Naive thymus-derived CD4-positive, alpha-beta T cell (primary cell): ENCODE results near the gene MRGPRF. TPM values are rescaled to one million over a fixed set of nuclear protein-coding genes. Genes with fewer than 3 reads are reported as not detected.

ENCODE experiments used
- ATAC-seq: fragments of 150-1000 bp; cut with Tn5 transposase; 2 replicates; pipeline ENCODE4 v1.10.0; 2021; ENCODE audit warnings: mild to moderate bottlenecking, moderate library complexity
- CTCF ChIA-PET: fragments of 350-600 bp; sonication (Branson Sonifier 250); formaldehyde crosslinking; loops from one replicate; lab custom pipeline; 2021; ENCODE audit warnings: antibody characterized with exemption; lab: Charles Lee
- POLR2A ChIA-PET: fragments of 350-600 bp; sonication (Branson Sonifier 250); formaldehyde crosslinking; loops from one replicate; lab custom pipeline; 2021; ENCODE audit warnings: antibody characterized with exemption, inconsistent platforms; lab: Charles Lee
- DNase-seq, 9 donors: peaks; one replicate each; pipeline versions ENCODE4 v3.0.0 to v3.0.0-alpha.2; 2020 to 2022; ENCODE audit warnings: mixed read lengths in 1 of 9
- H3K27ac ChIP-seq: one replicate; pipeline ENCODE4 v1.7.0; 2013; ENCODE audit warnings: mild to moderate bottlenecking, low read depth, low read length, moderate library complexity
- H3K27me3 ChIP-seq, 2 donors: one replicate each; pipeline ENCODE4 v1.7.0; 2013; ENCODE audit warnings: low read length in 2 of 2, mild to moderate bottlenecking in 2 of 2, moderate library complexity in 2 of 2; ENCODE audit not compliant: control insufficient read depth in 2 of 2, insufficient read depth in 2 of 2
- H3K36me3 ChIP-seq, 3 experiments: 1 replicate in 2 of 3; 2 replicates in 1 of 3; pipeline ENCODE4 v1.7.0; 2013; ENCODE audit warnings: low read length in 3 of 3, mild to moderate bottlenecking in 3 of 3, moderate library complexity in 1 of 3; ENCODE audit not compliant: insufficient read depth in 3 of 3, control insufficient read depth in 2 of 3
- H3K4me1 ChIP-seq, 2 donors: one replicate each; pipeline ENCODE4 v1.7.0; 2013; ENCODE audit warnings: low read length in 2 of 2, mild to moderate bottlenecking in 2 of 2, moderate library complexity in 1 of 2; ENCODE audit not compliant: control insufficient read depth in 2 of 2, insufficient read depth in 2 of 2
- H3K4me3 ChIP-seq: 2 replicates; pipeline ENCODE4 v1.7.0; 2013; ENCODE audit warnings: mild to moderate bottlenecking, low read length
- H3K9me3 ChIP-seq, 3 experiments: 1 replicate in 2 of 3; 2 replicates in 1 of 3; pipeline ENCODE4 v1.7.0; 2013; ENCODE audit warnings: low read length in 3 of 3; ENCODE audit not compliant: control insufficient read depth in 2 of 3
- H3K27ac Mint-ChIP-seq, 9 donors: one replicate each; pipeline ENCODE4 v1.8.0; 2020 to 2022; ENCODE audit warnings: mixed read lengths in 9 of 9, mild to moderate bottlenecking in 8 of 9, moderate library complexity in 5 of 9, inconsistent platforms in 2 of 9
- H3K27me3 Mint-ChIP-seq, 5 donors: one replicate each; pipeline ENCODE4 v1.8.0; 2021 to 2022; ENCODE audit warnings: mixed read lengths in 5 of 5, mild to moderate bottlenecking in 1 of 5
- H3K36me3 Mint-ChIP-seq, 5 donors: one replicate each; pipeline ENCODE4 v1.8.0; 2020 to 2022; ENCODE audit warnings: mixed read lengths in 5 of 5, mild to moderate bottlenecking in 3 of 5, inconsistent platforms in 1 of 5
- H3K4me1 Mint-ChIP-seq, 7 donors: one replicate each; pipeline ENCODE4 v1.8.0; 2020 to 2022; ENCODE audit warnings: mixed read lengths in 7 of 7, mild to moderate bottlenecking in 3 of 7, inconsistent platforms in 1 of 7
- H3K4me3 Mint-ChIP-seq, 10 donors: one replicate each; pipeline ENCODE4 v1.8.0; 2020 to 2022; ENCODE audit warnings: mild to moderate bottlenecking in 10 of 10, mixed read lengths in 10 of 10, moderate library complexity in 6 of 10, inconsistent platforms in 2 of 10
- H3K9me3 Mint-ChIP-seq, 11 donors: one replicate each; pipeline ENCODE4 v1.8.0; 2020 to 2022; ENCODE audit warnings: mixed read lengths in 11 of 11, mild to moderate bottlenecking in 4 of 11, inconsistent platforms in 1 of 11, moderate library complexity in 1 of 11
- intact Hi-C, 2 donors: fragments of 100-400 bp; cut with micrococcal nuclease; formaldehyde crosslinking; loops; one replicate each; pipeline ENCODE4 v1.15.1; 2023
- polyA plus RNA-seq, 2 donors: library from polyadenylated mRNA; unstranded; fragments of 300-500 nt; fragmentation: Illumina TruSeq; gene quantifications; one replicate each; pipeline ENCODE4 v1.2.3, GENCODE V29; 2021
- total RNA-seq, 6 experiments: library from RNA in 5 of 6; stranded (reverse) in 5 of 6; gene quantifications; 1 replicate in 5 of 6; 2 replicates in 1 of 6; pipeline ENCODE4 v1.2.3 and lab custom pipeline; 2021 to 2026

The MRGPRF gene
- total and polyA plus RNA-seq, 7 experiments from 2014 or later = not detected

- peaks cover 0 to 3% (median 0%) of the 10 kb centered on the region in 3 experiments for H3K9me3 ChIP-seq
- CTCF ChIA-PET = no interaction called here
- DNase-seq (no peak), ATAC-seq (no peak)
- POLR2A ChIA-PET = no interaction called here
- intact Hi-C loops = no loop called here
- Mint-ChIP-seq H3K4me1 (peaks cover 0 to 2% (median 0%) of the 10 kb centered on the region in 7 donors), H3K4me3 (no peak overlapping the region), H3K27me3 (peaks cover 0 to 6% (median 6%) of the 10 kb centered on the region in 5 donors), H3K36me3 (peaks cover 0 to 3% (median 0%) of the 10 kb centered on the region in 5 donors), H3K27ac (no peak overlapping the region), H3K9me3 (peaks cover 0 to 14% (median 2%) of the 10 kb centered on the region in 11 donors)
- H3K4me1 ChIP-seq = no peaks in the 10 kb centered on the region
- no peaks in the 10 kb centered on the region for H3K27me3 ChIP-seq
- H3K36me3 ChIP-seq = no peaks in the 10 kb centered on the region
- no peak overlapping the region for H3K27ac ChIP-seq
- H3K4me3 ChIP-seq = no peak overlapping the region
These were observed 34.0 kb downstream of the MRGPRF start for GRCh38 chr11:68978931-68979594.

- no peak overlapping the region for H3K27ac Mint-ChIP-seq
- H3K27ac ChIP-seq = no peak overlapping the region
- CTCF ChIA-PET = no interaction called here
- ATAC-seq = no peak
- H3K9me3 Mint-ChIP-seq = peaks cover 0 to 14% (median 2%) of the 10 kb centered on the region in 11 donors
- intact Hi-C loops = no loop called here
- H3K4me1 ChIP-seq = no peaks in the 10 kb centered on the region
- no peak for DNase-seq
- H3K36me3 ChIP-seq = no peaks in the 10 kb centered on the region
- no peaks in the 10 kb centered on the region for H3K27me3 ChIP-seq
- POLR2A ChIA-PET = no interaction called here
- H3K9me3 ChIP-seq = peaks cover 0 to 3% (median 0%) of the 10 kb centered on the region in 3 experiments
- H3K27me3 Mint-ChIP-seq = peaks cover 0 to 6% (median 4%) of the 10 kb centered on the region in 5 donors
- H3K4me3 Mint-ChIP-seq = no peak overlapping the region
- H3K4me3 ChIP-seq = no peak overlapping the region
- peaks cover 0 to 3% (median 0%) of the 10 kb centered on the region in 5 donors for H3K36me3 Mint-ChIP-seq
- H3K4me1 Mint-ChIP-seq = peaks cover 0 to 2% (median 0%) of the 10 kb centered on the region in 7 donors
These were observed 34.5 kb downstream of the MRGPRF start for GRCh38 chr11:68978626-68978930.

DNA sequence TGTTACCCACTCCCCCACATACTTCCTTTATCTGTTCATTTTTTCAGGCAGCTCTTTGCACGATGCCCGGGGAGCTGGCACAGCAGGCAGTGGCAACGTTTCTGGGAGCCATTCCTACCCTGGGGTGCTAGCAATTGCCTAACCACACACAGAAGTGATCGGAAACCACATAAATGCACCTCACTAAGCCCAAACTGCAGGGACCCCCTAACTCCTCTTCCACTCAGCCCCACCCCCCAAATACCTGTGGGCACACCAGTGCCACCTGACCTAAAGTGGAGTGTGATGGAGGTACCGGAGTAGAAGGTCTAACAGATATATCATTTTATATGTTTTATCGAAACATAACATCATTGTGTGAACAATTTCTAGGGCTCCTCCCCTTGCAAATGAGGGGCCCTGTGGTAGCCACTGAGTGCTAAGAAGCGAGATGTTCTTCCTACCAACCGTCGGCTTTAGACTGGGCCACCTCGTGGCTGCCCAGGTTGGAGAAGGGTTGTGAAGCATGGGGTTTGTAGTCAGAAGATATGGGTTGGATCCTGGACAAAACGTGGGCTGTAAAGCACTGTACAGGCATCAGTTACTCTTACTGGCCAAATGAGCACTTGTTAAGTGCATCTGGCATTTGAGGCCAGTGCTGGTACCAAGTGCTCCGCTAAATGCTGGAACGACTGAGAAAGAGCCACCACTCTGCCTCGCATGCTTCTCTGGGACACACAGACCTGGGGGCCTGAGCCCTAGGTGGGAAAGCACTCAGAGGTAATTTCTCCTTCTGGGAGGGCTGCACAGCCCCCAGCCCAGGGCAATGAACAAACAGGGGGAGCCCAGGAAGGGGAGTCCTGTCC is 35.0 kb downstream of the MRGPRF start:
- H3K9me3 ChIP-seq = peaks cover 0 to 3% (median 0%) of the 10 kb centered on the region in 3 experiments
- no peak overlapping the region for H3K27ac ChIP-seq
- Mint-ChIP-seq H3K36me3 (peaks cover 0 to 3% (median 0%) of the 10 kb centered on the region in 5 donors), H3K27me3 (peaks cover 0 to 6% (median 4%) of the 10 kb centered on the region in 5 donors), H3K4me1 (peaks cover 0 to 2% (median 0%) of the 10 kb centered on the region in 7 donors), H3K9me3 (peaks cover 0 to 14% (median 2%) of the 10 kb centered on the region in 11 donors), H3K27ac (no peak overlapping the region), H3K4me3 (no peak overlapping the region)
- DNase-seq = no peak
- CTCF ChIA-PET = no interaction called here
- no peaks in the 10 kb centered on the region for H3K4me1 ChIP-seq
- POLR2A ChIA-PET = no interaction called here
- no peaks in the 10 kb centered on the region for H3K27me3 ChIP-seq
- no peaks in the 10 kb centered on the region for H3K36me3 ChIP-seq
- no peak overlapping the region for H3K4me3 ChIP-seq
- intact Hi-C loops = no loop called here
- ATAC-seq = no peak

- Mint-ChIP-seq H3K27me3 (peaks cover 0 to 6% (median 4%) of the 10 kb centered on the region in 5 donors), H3K9me3 (peaks cover 0 to 2% (median 0%) of the 10 kb centered on the region in 11 donors), H3K36me3 (peaks cover 0 to 2% (median 0%) of the 10 kb centered on the region in 5 donors), H3K27ac (no peak overlapping the region), H3K4me3 (no peak overlapping the region), H3K4me1 (peaks cover 0 to 2% (median 0%) of the 10 kb centered on the region in 7 donors)
- H3K27ac ChIP-seq = no peak overlapping the region
- H3K4me3 ChIP-seq = no peak overlapping the region
- no peaks in the 10 kb centered on the region for H3K9me3 ChIP-seq
- no peak for ATAC-seq
- H3K36me3 ChIP-seq = no peaks in the 10 kb centered on the region
- DNase-seq = no peak
- ChIA-PET POLR2A (no interaction called here), CTCF (no interaction called here)
- H3K4me1 ChIP-seq = no peaks in the 10 kb centered on the region
- intact Hi-C loops = no loop called here
- no peaks in the 10 kb centered on the region for H3K27me3 ChIP-seq
These were observed 36.5 kb downstream of the MRGPRF start for GRCh38 chr11:68976563-68976962.

GRCh38 chr11:68976095-68976494 is 37.0 kb downstream of the MRGPRF start:
- Mint-ChIP-seq H3K36me3 (peaks cover 0 to 4% (median 0%) of the 10 kb centered on the region in 5 donors), H3K27me3 (peaks cover 0 to 10% (median 4%) of the 10 kb centered on the region in 5 donors), H3K9me3 (peaks cover 0 to 2% (median 0%) of the 10 kb centered on the region in 11 donors), H3K4me3 (no peak overlapping the region), H3K27ac (no peak overlapping the region), H3K4me1 (peaks cover 0 to 2% (median 0%) of the 10 kb centered on the region in 7 donors)
- no peaks in the 10 kb centered on the region for H3K36me3 ChIP-seq
- H3K9me3 ChIP-seq = no peaks in the 10 kb centered on the region
- H3K27ac ChIP-seq = no peak overlapping the region
- intact Hi-C loops = no loop called here
- H3K4me3 ChIP-seq = no peak overlapping the region
- no peak for ATAC-seq
- POLR2A ChIA-PET = no interaction called here
- DNase-seq = no peak
- no peaks in the 10 kb centered on the region for H3K4me1 ChIP-seq
- CTCF ChIA-PET = no interaction called here
- no peaks in the 10 kb centered on the region for H3K27me3 ChIP-seq

DNA sequence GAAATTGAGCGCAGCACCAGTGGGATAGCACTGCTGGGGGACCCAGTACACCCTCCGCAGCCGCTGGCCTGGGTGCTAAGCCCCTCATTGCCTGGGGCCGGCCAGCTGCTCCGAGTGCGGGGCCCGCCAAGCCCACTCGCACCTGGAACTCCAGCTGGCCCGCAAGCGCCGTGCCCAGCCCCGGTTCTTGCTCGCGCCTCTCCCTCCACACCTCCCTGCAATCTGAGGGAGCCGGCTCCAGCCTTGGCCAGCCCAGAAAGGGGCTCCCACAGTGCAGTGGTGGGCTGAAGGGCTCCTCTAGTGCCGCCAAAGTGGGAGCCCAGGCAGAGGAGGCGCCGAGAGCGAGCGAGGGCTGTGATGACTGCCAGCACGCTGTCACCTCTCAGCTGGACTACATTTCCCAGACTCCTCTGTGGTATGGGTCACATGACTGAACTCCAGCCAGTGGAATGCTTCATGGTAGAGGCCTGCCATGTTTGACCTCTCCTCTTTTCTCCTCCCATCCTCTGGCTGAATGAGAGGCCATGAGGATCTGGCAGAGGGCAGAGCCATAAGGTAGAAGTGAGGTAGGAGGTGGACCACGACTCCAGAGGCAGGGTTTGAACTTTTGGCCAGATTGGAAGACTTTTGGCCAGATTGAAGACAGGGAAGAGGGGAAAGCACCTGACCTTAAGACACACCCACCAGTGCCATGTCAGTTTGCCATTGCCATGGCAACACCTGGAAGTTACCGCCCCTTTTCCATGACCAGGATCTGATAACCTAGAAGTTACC is 38.4 kb downstream of the MRGPRF start:
- no peak overlapping the region for H3K27ac ChIP-seq
- Mint-ChIP-seq H3K4me3 (no peak overlapping the region), H3K9me3 (peaks cover 0 to 2% (median 0%) of the 10 kb centered on the region in 11 donors), H3K27ac (peak overlapping the region in 1 of 9 donors; percentile 86), H3K4me1 (peaks cover 0 to 2% (median 0%) of the 10 kb centered on the region in 7 donors), H3K27me3 (peaks cover 0 to 10% (median 0%) of the 10 kb centered on the region in 5 donors), H3K36me3 (peaks cover 0 to 4% (median 0%) of the 10 kb centered on the region in 5 donors)
- ChIA-PET POLR2A (no interaction called here), CTCF (no interaction called here)
- no peaks in the 10 kb centered on the region for H3K27me3 ChIP-seq
- DNase-seq (peak in 1 of 9 donors; percentile 15), ATAC-seq (peak; percentile 63)
- intact Hi-C loops = no loop called here
- no peaks in the 10 kb centered on the region for H3K36me3 ChIP-seq
- no peak overlapping the region for H3K4me3 ChIP-seq
- no peaks in the 10 kb centered on the region for H3K4me1 ChIP-seq
- no peaks in the 10 kb centered on the region for H3K9me3 ChIP-seq
